SK-N-SH (cell line): ENCODE measurements around the gene COL23A1. TPM values are rescaled to one million over a fixed set of nuclear protein-coding genes. Genes with fewer than 3 reads are reported as not detected.

ENCODE experiments used
- CTCF ChIA-PET: fragments of 300-600, 350-600 bp; formaldehyde crosslinking; extraction: SDS; loops from one replicate; lab custom pipeline; 2021; lab: Yijun Ruan, JAX
- POLR2A ChIA-PET: fragments of 350-600 bp; sonication (Branson Sonifier 250); formaldehyde crosslinking; extraction: SDS; loops from one replicate; lab custom pipeline; 2020; ENCODE audit warnings: antibody characterized with exemption, inconsistent platforms; lab: Yijun Ruan, JAX
- DNase-seq: peaks from one replicate; pipeline ENCODE4 v3.0.0; 2012
- H2AFZ ChIP-seq: fragments of 200-600 bp; sonication (generic); 2 replicates; pipeline ENCODE4 v1.8.1; 2016; ENCODE audit warnings: antibody characterized with exemption, mild to moderate bottlenecking, low read depth
- H3F3A ChIP-seq: fragments of 200-600 bp; sonication (generic); replicated peaks from 2 replicates; pipeline ENCODE3; 2016; ENCODE audit warnings: antibody characterized with exemption, mild to moderate bottlenecking; ENCODE audit not compliant: insufficient read depth
- H3K27ac ChIP-seq, 2 experiments: fragments of 200-500 bp in 1 of 2; fragments of 200-600 bp in 1 of 2; sonication (Bioruptor generic) in 1 of 2; sonication (generic), shearing (Covaris generic) in 1 of 2; 2 replicates each; pipeline versions ENCODE4 v1.5.1 to v1.6.1; 2014 to 2016; ENCODE audit warnings: low read depth in 2 of 2, inconsistent platforms in 1 of 2, low read length in 1 of 2, mild to moderate bottlenecking in 1 of 2, mixed read lengths in 1 of 2
- H3K27me3 ChIP-seq: fragments of 200-600 bp; sonication (generic), shearing (Covaris generic); 2 replicates; pipeline ENCODE4 v1.6.1; 2016; ENCODE audit warnings: mixed run types; ENCODE audit not compliant: insufficient read depth
- H3K36me3 ChIP-seq, 2 experiments: fragments of 200-500 bp in 1 of 2; fragments of 200-600 bp in 1 of 2; sonication (Bioruptor generic) in 1 of 2; sonication (generic) in 1 of 2; replicated peaks in 1 of 2; 2 replicates each; pipeline versions ENCODE3 to v1.5.1; 2014 to 2016; ENCODE audit warnings: low read length in 1 of 2, mild to moderate bottlenecking in 1 of 2; ENCODE audit not compliant: insufficient read depth in 2 of 2, control insufficient read depth in 1 of 2
- H3K4me1 ChIP-seq, 2 experiments: fragments of 200-500 bp in 1 of 2; fragments of 200-600 bp in 1 of 2; sonication (Bioruptor generic) in 1 of 2; sonication (generic), shearing (Covaris generic) in 1 of 2; 2 replicates each; pipeline versions ENCODE4 v1.5.1 to v1.6.1; 2014 to 2016; ENCODE audit warnings: low read depth in 1 of 2, low read length in 1 of 2, mixed run types in 1 of 2; ENCODE audit not compliant: insufficient read depth in 2 of 2, control insufficient read depth in 1 of 2
- H3K4me2 ChIP-seq: fragments of 200-600 bp; sonication (generic), shearing (Covaris generic); 2 replicates; pipeline ENCODE4 v1.6.1; 2017; ENCODE audit warnings: mixed run types
- H3K4me3 ChIP-seq, 2 experiments: fragments of 200-500 bp in 1 of 2; fragments of 200-600 bp in 1 of 2; sonication (Bioruptor generic) in 1 of 2; sonication (generic), shearing (Covaris generic) in 1 of 2; 2 replicates each; pipeline versions ENCODE4 v1.5.1 to v1.8.1; 2014 to 2016; ENCODE audit warnings: low read depth in 2 of 2, inconsistent platforms in 1 of 2, low read length in 1 of 2, mild to moderate bottlenecking in 1 of 2, mixed read lengths in 1 of 2, moderate library complexity in 1 of 2
- H3K79me2 ChIP-seq: fragments of 200-600 bp; sonication (generic); 2 replicates; pipeline ENCODE4 v1.8.1; 2017; ENCODE audit warnings: mild to moderate bottlenecking; ENCODE audit not compliant: insufficient read depth
- H3K9ac ChIP-seq: fragments of 200-600 bp; sonication (generic); 2 replicates; pipeline ENCODE4 v1.6.1; 2017; ENCODE audit warnings: mixed run types
- H3K9me2 ChIP-seq: fragments of 200-600 bp; sonication (generic); 2 replicates; pipeline ENCODE4 v1.6.1; 2017; ENCODE audit warnings: mixed run types
- H3K9me3 ChIP-seq: fragments of 200-600 bp; sonication (generic); 2 replicates; pipeline ENCODE4 v1.6.1; 2017; ENCODE audit warnings: mixed run types, mild to moderate bottlenecking, moderate library complexity
- H4K20me1 ChIP-seq: fragments of 200-600 bp; sonication (generic); 2 replicates; pipeline ENCODE4 v1.6.1; 2017; ENCODE audit warnings: mild to moderate bottlenecking, mixed run types; ENCODE audit not compliant: insufficient read depth
- CHD2 ChIP-seq: fragments of 150-350 bp; IDR thresholded peaks from 2 replicates; pipeline ENCODE4 v1.6.1; 2018; ENCODE audit warnings: low read length; ENCODE audit not compliant: partially characterized antibody
- FOSL2 ChIP-seq: IDR thresholded peaks from 2 replicates; pipeline ENCODE4 v1.4.0; 2012; ENCODE audit warnings: low read depth, mild to moderate bottlenecking, moderate library complexity, borderline replicate concordance
- GABPA ChIP-seq: IDR thresholded peaks from 2 replicates; pipeline ENCODE4 v1.4.0; 2012; ENCODE audit warnings: low read depth, mild to moderate bottlenecking
- JUND ChIP-seq: IDR thresholded peaks from 2 replicates; pipeline ENCODE4 v1.4.0; 2012
- MEF2A ChIP-seq: IDR thresholded peaks from 2 replicates; pipeline ENCODE4 v1.4.0; 2012; ENCODE audit warnings: low read depth, borderline replicate concordance
- MXI1 ChIP-seq: IDR thresholded peaks from 2 replicates; pipeline ENCODE4 v1.6.1; 2012; ENCODE audit warnings: mild to moderate bottlenecking, low read depth, low read length, improper control_type of control experiment
- NRF1 ChIP-seq: IDR thresholded peaks from 2 replicates; pipeline ENCODE4 v1.6.1; 2012; ENCODE audit warnings: low read depth, mild to moderate bottlenecking, low read length
- POLR2AphosphoS5 ChIP-seq: IDR thresholded peaks from 2 replicates; pipeline ENCODE4 v1.6.1; 2012; ENCODE audit warnings: low read depth, low read length
- RCOR1 ChIP-seq: fragments of 150-350 bp; IDR thresholded peaks from 2 replicates; pipeline ENCODE4 v1.6.1; 2017; ENCODE audit warnings: antibody characterized with exemption, low read length
- RFX5 ChIP-seq: IDR thresholded peaks from 2 replicates; pipeline ENCODE4 v1.6.1; 2012; ENCODE audit warnings: mild to moderate bottlenecking, improper control_type of control experiment, low read length
- SIN3A ChIP-seq: IDR thresholded peaks from 2 replicates; pipeline ENCODE4 v1.6.1; 2012; ENCODE audit warnings: low read depth, mild to moderate bottlenecking, low read length, moderate library complexity, borderline replicate concordance
- SMC3 ChIP-seq: IDR thresholded peaks from 2 replicates; pipeline ENCODE4 v1.6.1; 2012; ENCODE audit warnings: low read depth, low read length, improper control_type of control experiment
- TEAD4 ChIP-seq: IDR thresholded peaks from 2 replicates; pipeline ENCODE4 v1.4.0; 2012; ENCODE audit warnings: mild to moderate bottlenecking, borderline replicate concordance; ENCODE audit not compliant: insufficient read depth
- USF2 ChIP-seq: fragments of 150-350 bp; IDR thresholded peaks from 2 replicates; pipeline ENCODE4 v1.6.1; 2017; ENCODE audit warnings: antibody characterized with exemption, low read length, low read depth, borderline replicate concordance
- YY1 ChIP-seq: IDR thresholded peaks from 2 replicates; pipeline ENCODE4 v1.4.0; 2012; ENCODE audit warnings: low read depth, mild to moderate bottlenecking
- WGBS: methylation state at CpG from one replicate; pipeline ENCODE4 v1.1.6; 2017; ENCODE audit warnings: low lambda C conversion rate; 5-methylcytosine and 5-hydroxymethylcytosine counted together
- polyA plus RNA-seq, 3 experiments: library from polyadenylated mRNA; depleted of rRNA; stranded (reverse); fragments of >200 nt; gene quantifications; 2 replicates each; pipeline ENCODE4 v1.2.3, GENCODE V29; 2012
- TF ChIP-seq, protein P1 (sequence below): IDR thresholded peaks from 2 replicates; pipeline ENCODE4; 2012
- TF ChIP-seq, protein P2 (sequence below): IDR thresholded peaks from 2 replicates; pipeline ENCODE4 v1.4.0; 2012; ENCODE audit warnings: low read depth, borderline replicate concordance
- TF ChIP-seq, protein P3 (sequence below): IDR thresholded peaks from 2 replicates; pipeline ENCODE4 v1.6.1; 2012; ENCODE audit warnings: mild to moderate bottlenecking, low read depth, low read length, moderate library complexity
- TF ChIP-seq, protein P4 (sequence below): fragments of 150-350 bp; IDR thresholded peaks from 2 replicates; pipeline ENCODE4 v1.6.1; 2016; ENCODE audit warnings: mild to moderate bottlenecking, low read depth, low read length

Gene COL23A1
- polyA plus RNA-seq, 1 of the 3 experiments (the other 2 are of a cell fraction), result 0.10 TPM

DNA sequence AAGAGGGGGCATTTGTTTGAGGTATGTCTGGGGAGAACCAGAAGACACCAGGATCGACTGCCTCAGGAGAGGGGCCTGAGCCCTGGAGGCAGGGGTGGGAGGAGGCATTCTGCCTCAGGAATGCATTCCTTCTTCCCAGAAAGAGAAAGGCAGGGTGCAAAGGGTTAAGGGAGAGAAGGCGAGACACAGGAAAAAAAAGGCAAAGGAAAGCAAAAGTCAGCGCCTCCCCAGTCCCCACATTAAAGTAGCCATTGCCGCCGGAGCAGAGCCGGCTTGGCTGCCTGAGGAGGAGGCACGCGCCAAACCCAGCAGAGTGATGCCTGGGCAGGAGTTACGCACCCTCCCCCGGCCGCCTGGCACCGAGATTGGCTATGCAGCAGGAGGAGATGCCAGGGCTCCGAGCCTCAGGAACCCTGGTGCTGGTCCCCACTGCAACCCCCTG is 233.7 kb downstream of the COL23A1 start:
- no peaks in the 10 kb centered on the region for H3K9me3 ChIP-seq
- no peaks in the 10 kb centered on the region for H3K79me2 ChIP-seq
- TF ChIP-seq, protein P1, sequence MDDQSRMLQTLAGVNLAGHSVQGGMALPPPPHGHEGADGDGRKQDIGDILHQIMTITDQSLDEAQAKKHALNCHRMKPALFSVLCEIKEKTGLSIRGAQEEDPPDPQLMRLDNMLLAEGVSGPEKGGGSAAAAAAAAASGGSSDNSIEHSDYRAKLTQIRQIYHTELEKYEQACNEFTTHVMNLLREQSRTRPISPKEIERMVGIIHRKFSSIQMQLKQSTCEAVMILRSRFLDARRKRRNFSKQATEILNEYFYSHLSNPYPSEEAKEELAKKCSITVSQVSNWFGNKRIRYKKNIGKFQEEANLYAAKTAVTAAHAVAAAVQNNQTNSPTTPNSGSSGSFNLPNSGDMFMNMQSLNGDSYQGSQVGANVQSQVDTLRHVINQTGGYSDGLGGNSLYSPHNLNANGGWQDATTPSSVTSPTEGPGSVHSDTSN, result no peak
- TF ChIP-seq, protein P2, sequence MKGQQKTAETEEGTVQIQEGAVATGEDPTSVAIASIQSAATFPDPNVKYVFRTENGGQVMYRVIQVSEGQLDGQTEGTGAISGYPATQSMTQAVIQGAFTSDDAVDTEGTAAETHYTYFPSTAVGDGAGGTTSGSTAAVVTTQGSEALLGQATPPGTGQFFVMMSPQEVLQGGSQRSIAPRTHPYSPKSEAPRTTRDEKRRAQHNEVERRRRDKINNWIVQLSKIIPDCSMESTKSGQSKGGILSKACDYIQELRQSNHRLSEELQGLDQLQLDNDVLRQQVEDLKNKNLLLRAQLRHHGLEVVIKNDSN, result no peak
- TF ChIP-seq, protein P3, sequence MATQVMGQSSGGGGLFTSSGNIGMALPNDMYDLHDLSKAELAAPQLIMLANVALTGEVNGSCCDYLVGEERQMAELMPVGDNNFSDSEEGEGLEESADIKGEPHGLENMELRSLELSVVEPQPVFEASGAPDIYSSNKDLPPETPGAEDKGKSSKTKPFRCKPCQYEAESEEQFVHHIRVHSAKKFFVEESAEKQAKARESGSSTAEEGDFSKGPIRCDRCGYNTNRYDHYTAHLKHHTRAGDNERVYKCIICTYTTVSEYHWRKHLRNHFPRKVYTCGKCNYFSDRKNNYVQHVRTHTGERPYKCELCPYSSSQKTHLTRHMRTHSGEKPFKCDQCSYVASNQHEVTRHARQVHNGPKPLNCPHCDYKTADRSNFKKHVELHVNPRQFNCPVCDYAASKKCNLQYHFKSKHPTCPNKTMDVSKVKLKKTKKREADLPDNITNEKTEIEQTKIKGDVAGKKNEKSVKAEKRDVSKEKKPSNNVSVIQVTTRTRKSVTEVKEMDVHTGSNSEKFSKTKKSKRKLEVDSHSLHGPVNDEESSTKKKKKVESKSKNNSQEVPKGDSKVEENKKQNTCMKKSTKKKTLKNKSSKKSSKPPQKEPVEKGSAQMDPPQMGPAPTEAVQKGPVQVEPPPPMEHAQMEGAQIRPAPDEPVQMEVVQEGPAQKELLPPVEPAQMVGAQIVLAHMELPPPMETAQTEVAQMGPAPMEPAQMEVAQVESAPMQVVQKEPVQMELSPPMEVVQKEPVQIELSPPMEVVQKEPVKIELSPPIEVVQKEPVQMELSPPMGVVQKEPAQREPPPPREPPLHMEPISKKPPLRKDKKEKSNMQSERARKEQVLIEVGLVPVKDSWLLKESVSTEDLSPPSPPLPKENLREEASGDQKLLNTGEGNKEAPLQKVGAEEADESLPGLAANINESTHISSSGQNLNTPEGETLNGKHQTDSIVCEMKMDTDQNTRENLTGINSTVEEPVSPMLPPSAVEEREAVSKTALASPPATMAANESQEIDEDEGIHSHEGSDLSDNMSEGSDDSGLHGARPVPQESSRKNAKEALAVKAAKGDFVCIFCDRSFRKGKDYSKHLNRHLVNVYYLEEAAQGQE, result no peak
- no peak for TF ChIP-seq RFX5
- no peak for TF ChIP-seq YY1
- TF ChIP-seq SIN3A, result no peak
- no peak for TF ChIP-seq MEF2A
- TF ChIP-seq MXI1, result no peak
- no peak for TF ChIP-seq FOSL2
- no peak for TF ChIP-seq POLR2AphosphoS5
- TF ChIP-seq NRF1, result no peak
- no peak for TF ChIP-seq SMC3
- TF ChIP-seq, all 33 proteins: peak for 0
- H4K20me1 ChIP-seq, result no peaks in the 10 kb centered on the region
- peaks cover 0 to 30% of the 10 kb centered on the region in 2 experiments; a peak in 1 of 4 replicates for H3K4me1 ChIP-seq
- no peaks in the 10 kb centered on the region for H3F3A ChIP-seq
- H3K27ac ChIP-seq, result peak overlapping the region in 1 of 2 experiments; percentile 24; a peak in 1 of 4 replicates
- DNase-seq, result peak; percentile 58
- H3K4me3 ChIP-seq, result no peak overlapping the region
- no peaks in the 10 kb centered on the region for H3K9me2 ChIP-seq
- no peaks in the 10 kb centered on the region for H3K27me3 ChIP-seq
- 61% methylated on average over 8 of the region's 13 CpGs for WGBS
- ChIA-PET CTCF (no interaction called here), POLR2A (no interaction called here)
- no peak overlapping the region for H3K4me2 ChIP-seq
- H3K36me3 ChIP-seq, result no peaks in the 10 kb centered on the region
- no peak overlapping the region for H2AFZ ChIP-seq
- no peak overlapping the region for H3K9ac ChIP-seq

- H2AFZ ChIP-seq, result no peak overlapping the region
- H3K4me3 ChIP-seq, result no peak overlapping the region
- peaks cover 0 to 36% of the 10 kb centered on the region in 2 experiments; a peak in 1 of 4 replicates for H3K4me1 ChIP-seq
- H3K27ac ChIP-seq, result no peak overlapping the region; a peak in 1 of 4 replicates
- no peaks in the 10 kb centered on the region for H4K20me1 ChIP-seq
- no peaks in the 10 kb centered on the region for H3K36me3 ChIP-seq
- ChIA-PET CTCF (no interaction called here), POLR2A (no interaction called here)
- H3K9me3 ChIP-seq, result no peaks in the 10 kb centered on the region
- no peak overlapping the region for H3K9ac ChIP-seq
- H3F3A ChIP-seq, result no peaks in the 10 kb centered on the region
- no peaks in the 10 kb centered on the region for H3K9me2 ChIP-seq
- no peaks in the 10 kb centered on the region for H3K79me2 ChIP-seq
- WGBS, result 70% methylated on average over 9 of the region's 9 CpGs
- H3K27me3 ChIP-seq, result no peaks in the 10 kb centered on the region
- no peak overlapping the region for H3K4me2 ChIP-seq
- DNase-seq, result no peak
- TF ChIP-seq SIN3A (no peak), RCOR1 (no peak), MXI1 (no peak), TEAD4 (no peak), GABPA (no peak), CHD2 (no peak), USF2 (no peak), JUND (no peak)
- TF ChIP-seq, protein P4, sequence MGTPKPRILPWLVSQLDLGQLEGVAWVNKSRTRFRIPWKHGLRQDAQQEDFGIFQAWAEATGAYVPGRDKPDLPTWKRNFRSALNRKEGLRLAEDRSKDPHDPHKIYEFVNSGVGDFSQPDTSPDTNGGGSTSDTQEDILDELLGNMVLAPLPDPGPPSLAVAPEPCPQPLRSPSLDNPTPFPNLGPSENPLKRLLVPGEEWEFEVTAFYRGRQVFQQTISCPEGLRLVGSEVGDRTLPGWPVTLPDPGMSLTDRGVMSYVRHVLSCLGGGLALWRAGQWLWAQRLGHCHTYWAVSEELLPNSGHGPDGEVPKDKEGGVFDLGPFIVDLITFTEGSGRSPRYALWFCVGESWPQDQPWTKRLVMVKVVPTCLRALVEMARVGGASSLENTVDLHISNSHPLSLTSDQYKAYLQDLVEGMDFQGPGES, result no peak
- TF ChIP-seq, protein P1, result no peak
Observed at GRCh38 chr5:178355671-178356070, 234.5 kb downstream of the COL23A1 start.
